ENCODE results near the gene THYN1. TPM values are rescaled to one million over a fixed set of nuclear protein-coding genes. Genes with fewer than 3 reads are reported as not detected.
A peak's percentile ranks its signal among the peaks of the same experiment; 100 is the strongest.

THYN1 gene
- total and polyA plus RNA-seq, 2 of the 13 experiments (the other 11 are each of a cell fraction or from before 2014, with no cell fraction given) = 36.1 to 87.6 TPM

DNA sequence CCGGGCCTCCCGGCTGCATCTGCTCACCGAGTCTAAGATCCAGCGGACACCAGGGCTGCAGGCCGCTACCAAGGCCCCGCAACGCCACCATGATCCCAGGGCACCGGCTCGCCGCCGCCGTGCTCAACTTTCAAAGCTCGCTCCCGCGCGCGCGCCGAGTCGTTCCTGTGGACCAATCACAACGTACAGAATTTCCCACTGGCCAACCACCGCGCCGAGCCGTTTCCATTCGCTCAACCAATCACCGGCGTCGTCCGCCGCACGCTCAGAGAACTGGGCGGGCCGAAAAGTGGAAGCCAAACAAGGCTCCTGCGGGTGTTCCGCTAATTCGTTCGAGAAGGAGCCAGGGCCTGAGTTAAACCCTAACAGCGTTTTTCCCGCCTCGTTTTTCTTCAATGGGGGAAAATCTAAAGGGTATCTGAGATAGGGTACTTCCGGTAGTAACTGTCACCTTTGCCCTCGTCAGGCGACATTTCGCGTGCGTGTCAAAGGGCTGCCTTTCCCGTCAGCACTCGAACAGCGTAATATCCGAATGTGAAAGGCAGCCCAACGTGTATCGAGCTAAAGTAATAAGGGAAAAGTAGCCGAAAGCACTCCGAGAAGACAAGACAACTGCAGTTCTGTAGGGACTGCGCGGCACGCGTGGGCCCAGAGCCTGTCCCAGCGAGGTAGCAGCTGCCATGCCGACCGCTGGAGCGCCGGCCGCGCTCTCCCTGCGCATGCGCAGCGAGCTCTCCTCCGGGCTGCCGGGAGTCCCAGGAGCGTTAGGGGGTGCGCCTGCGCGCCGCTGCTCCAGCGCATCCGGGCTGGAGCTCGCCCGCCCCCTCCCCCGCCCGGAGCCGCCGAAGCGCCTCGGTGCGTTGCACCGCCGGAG, 29.1 kb downstream of the THYN1 start, which contains the start of the genes NCAPD3 and VPS26B (continued):
- TF ChIP-seq, protein P1, sequence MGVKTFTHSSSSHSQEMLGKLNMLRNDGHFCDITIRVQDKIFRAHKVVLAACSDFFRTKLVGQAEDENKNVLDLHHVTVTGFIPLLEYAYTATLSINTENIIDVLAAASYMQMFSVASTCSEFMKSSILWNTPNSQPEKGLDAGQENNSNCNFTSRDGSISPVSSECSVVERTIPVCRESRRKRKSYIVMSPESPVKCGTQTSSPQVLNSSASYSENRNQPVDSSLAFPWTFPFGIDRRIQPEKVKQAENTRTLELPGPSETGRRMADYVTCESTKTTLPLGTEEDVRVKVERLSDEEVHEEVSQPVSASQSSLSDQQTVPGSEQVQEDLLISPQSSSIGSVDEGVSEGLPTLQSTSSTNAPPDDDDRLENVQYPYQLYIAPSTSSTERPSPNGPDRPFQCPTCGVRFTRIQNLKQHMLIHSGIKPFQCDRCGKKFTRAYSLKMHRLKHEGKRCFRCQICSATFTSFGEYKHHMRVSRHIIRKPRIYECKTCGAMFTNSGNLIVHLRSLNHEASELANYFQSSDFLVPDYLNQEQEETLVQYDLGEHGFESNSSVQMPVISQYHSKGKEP (CRISPR knock-in tag; IDR thresholded peaks at IDR 0.05) = no peak
- TF ChIP-seq MAF1 (CRISPR knock-in tag; IDR thresholded peaks at IDR 0.05; ENCODE audit: borderline replicate concordance) = peak; percentile 83; the same call in 1 of the 2 replicates
- TF ChIP-seq ZNF850 (CRISPR knock-in tag; conservative IDR thresholded peaks at IDR 0.05) = no peak
- TF ChIP-seq, protein P2, sequence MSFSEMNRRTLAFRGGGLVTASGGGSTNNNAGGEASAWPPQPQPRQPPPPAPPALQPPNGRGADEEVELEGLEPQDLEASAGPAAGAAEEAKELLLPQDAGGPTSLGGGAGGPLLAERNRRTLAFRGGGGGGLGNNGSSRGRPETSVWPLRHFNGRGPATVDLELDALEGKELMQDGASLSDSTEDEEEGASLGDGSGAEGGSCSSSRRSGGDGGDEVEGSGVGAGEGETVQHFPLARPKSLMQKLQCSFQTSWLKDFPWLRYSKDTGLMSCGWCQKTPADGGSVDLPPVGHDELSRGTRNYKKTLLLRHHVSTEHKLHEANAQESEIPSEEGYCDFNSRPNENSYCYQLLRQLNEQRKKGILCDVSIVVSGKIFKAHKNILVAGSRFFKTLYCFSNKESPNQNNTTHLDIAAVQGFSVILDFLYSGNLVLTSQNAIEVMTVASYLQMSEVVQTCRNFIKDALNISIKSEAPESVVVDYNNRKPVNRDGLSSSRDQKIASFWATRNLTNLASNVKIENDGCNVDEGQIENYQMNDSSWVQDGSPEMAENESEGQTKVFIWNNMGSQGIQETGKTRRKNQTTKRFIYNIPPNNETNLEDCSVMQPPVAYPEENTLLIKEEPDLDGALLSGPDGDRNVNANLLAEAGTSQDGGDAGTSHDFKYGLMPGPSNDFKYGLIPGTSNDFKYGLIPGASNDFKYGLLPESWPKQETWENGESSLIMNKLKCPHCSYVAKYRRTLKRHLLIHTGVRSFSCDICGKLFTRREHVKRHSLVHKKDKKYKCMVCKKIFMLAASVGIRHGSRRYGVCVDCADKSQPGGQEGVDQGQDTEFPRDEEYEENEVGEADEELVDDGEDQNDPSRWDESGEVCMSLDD (CRISPR knock-in tag; IDR thresholded peaks at IDR 0.05; ENCODE audit: borderline replicate concordance) = 0 out of 2 replicates have a peak, but pooled peaks have one; percentile 42
- TF ChIP-seq SIN3A (IDR thresholded peaks at IDR 0.05; ENCODE audit: borderline replicate concordance, low read depth, low read length) = 0 out of 2 replicates have a peak, but pooled peaks have one; percentile 57
- no peak for TF ChIP-seq ZSCAN29 (CRISPR knock-in tag; conservative IDR thresholded peaks at IDR 0.05)
- no peak for TF ChIP-seq MATR3 (CRISPR knock-in tag; IDR thresholded peaks at IDR 0.05)
- TF ChIP-seq, protein P3, sequence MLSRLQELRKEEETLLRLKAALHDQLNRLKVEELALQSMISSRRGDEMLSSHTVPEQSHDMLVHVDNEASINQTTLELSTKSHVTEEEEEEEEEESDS (CRISPR knock-in tag; IDR thresholded peaks at IDR 0.05; ENCODE audit: borderline replicate concordance) = peak; percentile 84
- no peak for TF ChIP-seq RORA (CRISPR knock-in tag; IDR thresholded peaks at IDR 0.05)
- peak; percentile 47; the same call in 1 of the 2 replicates for TF ChIP-seq ZNF367 (CRISPR knock-in tag; IDR thresholded peaks at IDR 0.05; ENCODE audit: borderline replicate concordance)
- TF ChIP-seq PPARG (CRISPR knock-in tag; conservative IDR thresholded peaks at IDR 0.05) = peak; percentile 85
- TF ChIP-seq, protein P4, sequence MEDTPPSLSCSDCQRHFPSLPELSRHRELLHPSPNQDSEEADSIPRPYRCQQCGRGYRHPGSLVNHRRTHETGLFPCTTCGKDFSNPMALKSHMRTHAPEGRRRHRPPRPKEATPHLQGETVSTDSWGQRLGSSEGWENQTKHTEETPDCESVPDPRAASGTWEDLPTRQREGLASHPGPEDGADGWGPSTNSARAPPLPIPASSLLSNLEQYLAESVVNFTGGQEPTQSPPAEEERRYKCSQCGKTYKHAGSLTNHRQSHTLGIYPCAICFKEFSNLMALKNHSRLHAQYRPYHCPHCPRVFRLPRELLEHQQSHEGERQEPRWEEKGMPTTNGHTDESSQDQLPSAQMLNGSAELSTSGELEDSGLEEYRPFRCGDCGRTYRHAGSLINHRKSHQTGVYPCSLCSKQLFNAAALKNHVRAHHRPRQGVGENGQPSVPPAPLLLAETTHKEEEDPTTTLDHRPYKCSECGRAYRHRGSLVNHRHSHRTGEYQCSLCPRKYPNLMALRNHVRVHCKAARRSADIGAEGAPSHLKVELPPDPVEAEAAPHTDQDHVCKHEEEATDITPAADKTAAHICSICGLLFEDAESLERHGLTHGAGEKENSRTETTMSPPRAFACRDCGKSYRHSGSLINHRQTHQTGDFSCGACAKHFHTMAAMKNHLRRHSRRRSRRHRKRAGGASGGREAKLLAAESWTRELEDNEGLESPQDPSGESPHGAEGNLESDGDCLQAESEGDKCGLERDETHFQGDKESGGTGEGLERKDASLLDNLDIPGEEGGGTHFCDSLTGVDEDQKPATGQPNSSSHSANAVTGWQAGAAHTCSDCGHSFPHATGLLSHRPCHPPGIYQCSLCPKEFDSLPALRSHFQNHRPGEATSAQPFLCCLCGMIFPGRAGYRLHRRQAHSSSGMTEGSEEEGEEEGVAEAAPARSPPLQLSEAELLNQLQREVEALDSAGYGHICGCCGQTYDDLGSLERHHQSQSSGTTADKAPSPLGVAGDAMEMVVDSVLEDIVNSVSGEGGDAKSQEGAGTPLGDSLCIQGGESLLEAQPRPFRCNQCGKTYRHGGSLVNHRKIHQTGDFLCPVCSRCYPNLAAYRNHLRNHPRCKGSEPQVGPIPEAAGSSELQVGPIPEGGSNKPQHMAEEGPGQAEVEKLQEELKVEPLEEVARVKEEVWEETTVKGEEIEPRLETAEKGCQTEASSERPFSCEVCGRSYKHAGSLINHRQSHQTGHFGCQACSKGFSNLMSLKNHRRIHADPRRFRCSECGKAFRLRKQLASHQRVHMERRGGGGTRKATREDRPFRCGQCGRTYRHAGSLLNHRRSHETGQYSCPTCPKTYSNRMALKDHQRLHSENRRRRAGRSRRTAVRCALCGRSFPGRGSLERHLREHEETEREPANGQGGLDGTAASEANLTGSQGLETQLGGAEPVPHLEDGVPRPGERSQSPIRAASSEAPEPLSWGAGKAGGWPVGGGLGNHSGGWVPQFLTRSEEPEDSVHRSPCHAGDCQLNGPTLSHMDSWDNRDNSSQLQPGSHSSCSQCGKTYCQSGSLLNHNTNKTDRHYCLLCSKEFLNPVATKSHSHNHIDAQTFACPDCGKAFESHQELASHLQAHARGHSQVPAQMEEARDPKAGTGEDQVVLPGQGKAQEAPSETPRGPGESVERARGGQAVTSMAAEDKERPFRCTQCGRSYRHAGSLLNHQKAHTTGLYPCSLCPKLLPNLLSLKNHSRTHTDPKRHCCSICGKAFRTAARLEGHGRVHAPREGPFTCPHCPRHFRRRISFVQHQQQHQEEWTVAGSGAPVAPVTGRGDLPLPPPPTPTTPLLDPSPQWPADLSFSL (CRISPR knock-in tag; IDR thresholded peaks at IDR 0.05) = no peak
- TF ChIP-seq, protein P5, sequence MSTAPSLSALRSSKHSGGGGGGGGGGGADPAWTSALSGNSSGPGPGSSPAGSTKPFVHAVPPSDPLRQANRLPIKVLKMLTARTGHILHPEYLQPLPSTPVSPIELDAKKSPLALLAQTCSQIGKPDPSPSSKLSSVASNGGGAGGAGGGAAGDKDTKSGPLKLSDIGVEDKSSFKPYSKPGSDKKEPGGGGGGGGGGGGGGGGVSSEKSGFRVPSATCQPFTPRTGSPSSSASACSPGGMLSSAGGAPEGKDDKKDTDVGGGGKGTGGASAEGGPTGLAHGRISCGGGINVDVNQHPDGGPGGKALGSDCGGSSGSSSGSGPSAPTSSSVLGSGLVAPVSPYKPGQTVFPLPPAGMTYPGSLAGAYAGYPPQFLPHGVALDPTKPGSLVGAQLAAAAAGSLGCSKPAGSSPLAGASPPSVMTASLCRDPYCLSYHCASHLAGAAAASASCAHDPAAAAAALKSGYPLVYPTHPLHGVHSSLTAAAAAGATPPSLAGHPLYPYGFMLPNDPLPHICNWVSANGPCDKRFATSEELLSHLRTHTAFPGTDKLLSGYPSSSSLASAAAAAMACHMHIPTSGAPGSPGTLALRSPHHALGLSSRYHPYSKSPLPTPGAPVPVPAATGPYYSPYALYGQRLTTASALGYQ (CRISPR knock-in tag; IDR thresholded peaks at IDR 0.05) = 0 out of 2 replicates have a peak, but pooled peaks have one; percentile 50
- no peak for TF ChIP-seq HNRNPH1 (optimal IDR thresholded peaks at IDR 0.05; ENCODE audit: low read depth, low read length)
- peak; percentile 67; the same call in 1 of the 2 replicates for TF ChIP-seq SRY (CRISPR knock-in tag; IDR thresholded peaks at IDR 0.05)
